IMR-90 (cell line): ENCODE measurements around the gene AKR1E2. TPM values are rescaled to one million over a fixed set of nuclear protein-coding genes. Genes with fewer than 3 reads are reported as not detected.

Experiments used
- ATAC-seq: fragments of 200-7000 bp; cut with Tn5 transposase; 2 replicates; pipeline ENCODE4 v1.9.1; 2020; ENCODE audit warnings: low read depth, mild to moderate bottlenecking, moderate library complexity
- BruUV-seq: library from RNA; stranded (reverse); fragments of 400-500 nt; replicated peaks from 2 replicates; lab custom pipeline; 2021; lab: Mats Ljungman, UMichigan
- CTCF ChIA-PET: fragments of 300-600 bp; formaldehyde crosslinking; extraction: SDS; loops from one replicate; lab custom pipeline; 2021; ENCODE audit warnings: antibody characterized with exemption; lab: Yijun Ruan, JAX
- POLR2A ChIA-PET: fragments of 300-600 bp; sonication (Branson Sonifier 250); formaldehyde crosslinking; loops from one replicate; lab custom pipeline; 2022; ENCODE audit warnings: antibody characterized with exemption; ENCODE audit not compliant: unreplicated experiment; lab: Charles Lee
- DNase-seq: peaks from one replicate; pipeline ENCODE4 v3.0.0; 2013
- H2AFZ ChIP-seq: replicated peaks from 2 replicates; pipeline ENCODE3; 2013; ENCODE audit warnings: low read length, mild to moderate bottlenecking; ENCODE audit not compliant: poor library complexity
- H2AK5ac ChIP-seq: 2 replicates; pipeline ENCODE4 v1.6.1; 2013; ENCODE audit warnings: low read depth, low read length, inconsistent platforms
- H2AK9ac ChIP-seq: replicated peaks from 2 replicates; pipeline ENCODE3; 2013; ENCODE audit warnings: mild to moderate bottlenecking, low read depth, low read length, moderate library complexity; ENCODE audit not compliant: poor library complexity
- H2BK120ac ChIP-seq: 2 replicates; pipeline ENCODE4 v1.6.1; 2013; ENCODE audit warnings: low read depth, low read length, inconsistent platforms
- H2BK15ac ChIP-seq: 3 replicates; pipeline ENCODE4 v1.6.1; 2013; ENCODE audit warnings: low read depth, low read length, inconsistent platforms
- H2BK20ac ChIP-seq: 2 replicates; pipeline ENCODE4 v1.6.1; 2013; ENCODE audit warnings: low read depth, mild to moderate bottlenecking, inconsistent platforms, low read length, moderate library complexity
- H2BK5ac ChIP-seq: 2 replicates; pipeline ENCODE4 v1.6.1; 2013; ENCODE audit warnings: mild to moderate bottlenecking, low read depth, low read length, inconsistent platforms; ENCODE audit not compliant: poor library complexity, severe bottlenecking
- H3K14ac ChIP-seq: replicated peaks from 2 replicates; pipeline ENCODE4 v1.6.1; 2013; ENCODE audit warnings: low read depth, low read length, inconsistent platforms
- H3K18ac ChIP-seq: 2 replicates; pipeline ENCODE4 v1.6.1; 2013; ENCODE audit warnings: low read depth, low read length, control low read depth
- H3K23ac ChIP-seq: 2 replicates; pipeline ENCODE4 v1.6.1; 2013; ENCODE audit warnings: low read depth, low read length, inconsistent platforms
- H3K27ac ChIP-seq: 2 replicates; pipeline ENCODE4 v1.5.1; 2013; ENCODE audit warnings: mild to moderate bottlenecking, control low read depth, low read length; ENCODE audit not compliant: insufficient read depth
- H3K27me3 ChIP-seq: 2 replicates; pipeline ENCODE4 v1.6.1; 2013; ENCODE audit warnings: low read length; ENCODE audit not compliant: control insufficient read depth, insufficient read depth
- H3K36me3 ChIP-seq: 2 replicates; pipeline ENCODE4 v1.6.1; 2013; ENCODE audit warnings: low read length, mixed read lengths; ENCODE audit not compliant: control insufficient read depth, insufficient read depth
- H3K4ac ChIP-seq: 2 replicates; pipeline ENCODE4 v1.6.1; 2013; ENCODE audit warnings: low read depth, low read length, inconsistent platforms
- H3K4me1 ChIP-seq: 2 replicates; pipeline ENCODE4 v1.6.1; 2013; ENCODE audit warnings: low read length, mixed read lengths; ENCODE audit not compliant: control insufficient read depth, insufficient read depth
- H3K4me2 ChIP-seq: 2 replicates; pipeline ENCODE4 v1.6.1; 2013; ENCODE audit warnings: low read depth, mild to moderate bottlenecking, control low read depth, low read length, moderate library complexity
- H3K4me3 ChIP-seq: 2 replicates; pipeline ENCODE4 v1.5.1; 2013; ENCODE audit warnings: low read depth, mild to moderate bottlenecking, control low read depth, low read length, moderate library complexity; ENCODE audit not compliant: insufficient read depth
- H3K56ac ChIP-seq: 2 replicates; pipeline ENCODE4 v1.6.1; 2013; ENCODE audit warnings: low read length, inconsistent platforms; ENCODE audit not compliant: insufficient read depth; ENCODE audit errors: extremely low read depth
- H3K79me1 ChIP-seq, 2 experiments: 2 replicates each; pipeline ENCODE4 v1.6.1; 2013; ENCODE audit warnings: low read length in 2 of 2, inconsistent platforms in 1 of 2, low read depth in 1 of 2
- H3K9ac ChIP-seq: 2 replicates; pipeline ENCODE4 v1.6.1; 2013; ENCODE audit warnings: low read depth, low read length, control low read depth
- H3K9me1 ChIP-seq: 2 replicates; pipeline ENCODE4 v1.6.1; 2013; ENCODE audit warnings: low read length, inconsistent platforms; ENCODE audit not compliant: insufficient read depth
- H3K9me3 ChIP-seq: 2 replicates; pipeline ENCODE4 v1.6.1; 2013; ENCODE audit warnings: low read length; ENCODE audit not compliant: control insufficient read depth, insufficient read depth
- H4K20me1 ChIP-seq: 2 replicates; pipeline ENCODE4 v1.6.1; 2013; ENCODE audit warnings: low read length, inconsistent platforms; ENCODE audit not compliant: insufficient read depth
- H4K5ac ChIP-seq: 2 replicates; pipeline ENCODE4 v1.6.1; 2013; ENCODE audit warnings: mild to moderate bottlenecking, low read depth, low read length, control low read depth
- H4K8ac ChIP-seq, 2 experiments: 2 replicates each; pipeline ENCODE4 v1.6.1; 2013; ENCODE audit warnings: low read depth in 2 of 2, low read length in 2 of 2, control low read depth in 1 of 2, inconsistent platforms in 1 of 2
- H4K91ac ChIP-seq: 2 replicates; pipeline ENCODE4 v1.6.1; 2013; ENCODE audit warnings: low read depth, low read length, inconsistent platforms; ENCODE audit not compliant: insufficient read depth
- BHLHE40 ChIP-seq: fragments of 150-350 bp; IDR thresholded peaks from 2 replicates; pipeline ENCODE4 v1.6.1; 2016; ENCODE audit warnings: mild to moderate bottlenecking, low read depth, low read length
- FOS ChIP-seq: fragments of 150-350 bp; IDR thresholded peaks from 2 replicates; pipeline ENCODE4 v1.6.1; 2016; ENCODE audit warnings: low read depth, low read length
- USF2 ChIP-seq: fragments of 150-350 bp; IDR thresholded peaks from 2 replicates; pipeline ENCODE4 v1.6.1; 2017; ENCODE audit warnings: mild to moderate bottlenecking, antibody characterized with exemption, low read length, low read depth
- WGBS, 2 experiments: methylation state at CpG; one replicate each; pipeline versions ENCODE4 v1.1.5 to v1.1.7; 2013; ENCODE audit warnings: missing lambda C conversion rate in 2 of 2; ENCODE audit not compliant: insufficient read length in 1 of 2; ENCODE audit errors: extremely low coverage in 2 of 2; 5-methylcytosine and 5-hydroxymethylcytosine counted together
- dilution Hi-C: fragments of 300-500 bp; cut with HindIII; formaldehyde crosslinking; loops from one replicate; pipeline ENCODE4 v1.14.3; 2018; ENCODE audit warnings: low sequenced_read_pairs; ENCODE audit not compliant: unreplicated experiment
- in situ Hi-C: fragments of 300-500 bp; cut with MboI; formaldehyde crosslinking; loops from 3 replicates; pipeline ENCODE4 v1.14.3; 2019; ENCODE audit warnings: low sequenced_read_pairs, inconsistent platforms, mixed read lengths
- intact Hi-C: fragments of 100-400 bp; cut with micrococcal nuclease; formaldehyde crosslinking; loops from 2 replicates; pipeline ENCODE4 v1.10.0; 2022
- polyA plus RNA-seq, 3 experiments: library from polyadenylated mRNA; depleted of rRNA; stranded (reverse); fragments of >200 nt; gene quantifications; 2 replicates each; pipeline ENCODE4 v1.2.3, GENCODE V29; 2012; ENCODE audit warnings: low replicate concordance in 1 of 3
- total RNA-seq: library from RNA; depleted of rRNA; stranded (reverse); fragments of >200 nt; gene quantifications from 2 replicates; pipeline ENCODE4 v1.2.3, GENCODE V29; 2012

AKR1E2 gene
- total and polyA plus RNA-seq, 2 of the 4 experiments (the other 2 are of a cell fraction) = 1.2 to 3.4 TPM

- POLR2A ChIA-PET = no interaction called here
- H2AK5ac ChIP-seq = peak overlapping the region; percentile 65; the same call in 1 of the 2 replicates
- no peaks in the 10 kb centered on the region for H3K36me3 ChIP-seq
- H3K9ac ChIP-seq = 0 out of 2 replicates have a peak overlapping the region, but pooled peaks have one; percentile 54
- H4K20me1 ChIP-seq = no peaks in the 10 kb centered on the region
- peaks cover 8% of the 10 kb centered on the region for H3K9me1 ChIP-seq
- no peak overlapping the region for H3K23ac ChIP-seq
- intact Hi-C loops = loop anchor here (5.0 kb wide), 1 partner anchor 115 kb away; the partner anchor contains the start of gene AKR1C1
- H4K91ac ChIP-seq = peak overlapping the region; percentile 91
- H3K18ac ChIP-seq = peak overlapping the region; percentile 89
- DNase-seq (peak; percentile 86), ATAC-seq (peak; percentile 82)
- peak overlapping the region; percentile 5 to 73; a peak in 3 of 4 replicates for H4K8ac ChIP-seq
- dilution Hi-C loops = no loop called here
- no peaks in the 10 kb centered on the region for H3K9me3 ChIP-seq
- H3K4me1 ChIP-seq = peaks cover 9% of the 10 kb centered on the region
- peak overlapping the region; percentile 92 for H3K27ac ChIP-seq
- WGBS, 2 experiments = 100% methylated on average over 1 of the region's 7 CpGs; no CpG with 5 or more reads in 1 of the 2 experiments
- CTCF ChIA-PET = interaction anchor here (1.6 kb wide), 1 partner anchor 33 kb away, joined by 5 read pairs; no protein-coding TSS in a partner anchor
- H2BK15ac ChIP-seq = peak overlapping the region; percentile 89; the same call in 1 of the 3 replicates
- peak overlapping the region; percentile 79 for H2BK20ac ChIP-seq
- H3K79me1 ChIP-seq = no peaks in the 10 kb centered on the region
- in situ Hi-C loops = loop anchor here (10.0 to 25.0 kb wide), 4 partner anchors 437 to 1015 kb away; no protein-coding TSS in a partner anchor
- no peak overlapping the region for H2AK9ac ChIP-seq
- H2BK120ac ChIP-seq = peak overlapping the region; percentile 81
- TF ChIP-seq BHLHE40 = peak; percentile 48; the same call in 1 of the 2 replicates
- peak; percentile 96 for TF ChIP-seq FOS
- TF ChIP-seq USF2 = no peak
- peak overlapping the region; percentile 85 for H3K4me2 ChIP-seq
- H3K56ac ChIP-seq = no peak overlapping the region
- H2BK5ac ChIP-seq = peak overlapping the region; percentile 83
- BruUV-seq = no TSS peak
- H3K27me3 ChIP-seq = no peaks in the 10 kb centered on the region
- 0 out of 2 replicates have a peak overlapping the region, but pooled peaks have one; percentile 89 for H3K14ac ChIP-seq
- peak overlapping the region; percentile 89 for H2AFZ ChIP-seq
- H3K4ac ChIP-seq = peak overlapping the region; percentile 91
- no peak overlapping the region for H3K4me3 ChIP-seq
- peak overlapping the region; percentile 80; the same call in 1 of the 2 replicates for H4K5ac ChIP-seq
These were observed 21.8 kb downstream of the AKR1E2 start for GRCh38 chr10:4847561-4848355.
